ENCODE data around the gene MLEC. TPM values are rescaled to one million over a fixed set of nuclear protein-coding genes. Genes with fewer than 3 reads are reported as not detected.

MLEC gene
- total RNA-seq, 1 donor from 2014 or later = 150 TPM

GRCh38 chr12:120736404-120737331 lies 49.7 kb downstream of the MLEC start:
- no peaks in the 10 kb centered on the region for H3K27me3 Mint-ChIP-seq (ENCODE audit: insufficient read depth)
- no peaks in the 10 kb centered on the region for H3K9me3 Mint-ChIP-seq
- peaks cover 5% of the 10 kb centered on the region for H3K36me3 Mint-ChIP-seq (ENCODE audit: low read depth)
- peak overlapping the region; percentile 6 for H3K27ac Mint-ChIP-seq
- intact Hi-C loops (cut with micrococcal nuclease) = no loop called here
- H3K4me1 Mint-ChIP-seq (ENCODE audit: low read depth) = no peaks in the 10 kb centered on the region
- no peak overlapping the region for H3K4me3 Mint-ChIP-seq
- no peak for DNase-seq (ENCODE audit: low spot score)

- Mint-ChIP-seq H3K36me3 (ENCODE audit: low read depth) (peaks cover 5% of the 10 kb centered on the region), H3K9me3 (no peaks in the 10 kb centered on the region), H3K27ac (no peak overlapping the region), H3K4me1 (ENCODE audit: low read depth) (no peaks in the 10 kb centered on the region), H3K4me3 (no peak overlapping the region), H3K27me3 (ENCODE audit: insufficient read depth) (no peaks in the 10 kb centered on the region)
- DNase-seq (ENCODE audit: low spot score) = no peak
- intact Hi-C loops (cut with micrococcal nuclease) = no loop called here
Observed at GRCh38 chr12:120737557-120738251, 50.8 kb downstream of the MLEC start.

- DNase-seq (ENCODE audit: low spot score) = no peak
- Mint-ChIP-seq H3K9me3 (no peaks in the 10 kb centered on the region), H3K4me1 (ENCODE audit: low read depth) (no peaks in the 10 kb centered on the region), H3K4me3 (no peak overlapping the region), H3K27ac (no peak overlapping the region), H3K27me3 (ENCODE audit: insufficient read depth) (no peaks in the 10 kb centered on the region), H3K36me3 (ENCODE audit: low read depth) (peaks cover 5% of the 10 kb centered on the region)
- intact Hi-C loops (cut with micrococcal nuclease) = no loop called here
Observed at GRCh38 chr12:120738252-120739030, 51.5 kb downstream of the MLEC start.

- intact Hi-C loops (cut with micrococcal nuclease) = no loop called here
- H3K36me3 Mint-ChIP-seq (ENCODE audit: low read depth) = peaks cover 2% of the 10 kb centered on the region
- no peak overlapping the region for H3K4me3 Mint-ChIP-seq
- H3K9me3 Mint-ChIP-seq = no peaks in the 10 kb centered on the region
- no peak for DNase-seq (ENCODE audit: low spot score)
- no peaks in the 10 kb centered on the region for H3K4me1 Mint-ChIP-seq (ENCODE audit: low read depth)
- H3K27ac Mint-ChIP-seq = no peak overlapping the region
- no peaks in the 10 kb centered on the region for H3K27me3 Mint-ChIP-seq (ENCODE audit: insufficient read depth)
Observed at GRCh38 chr12:120739031-120739762, 52.2 kb downstream of the MLEC start.

- H3K27me3 Mint-ChIP-seq (ENCODE audit: insufficient read depth) = no peaks in the 10 kb centered on the region
- H3K9me3 Mint-ChIP-seq = no peaks in the 10 kb centered on the region
- intact Hi-C loops (cut with micrococcal nuclease) = no loop called here
- no peak for DNase-seq (ENCODE audit: low spot score)
- no peak overlapping the region for H3K27ac Mint-ChIP-seq
- no peaks in the 10 kb centered on the region for H3K36me3 Mint-ChIP-seq (ENCODE audit: low read depth)
- H3K4me3 Mint-ChIP-seq = no peak overlapping the region
- no peaks in the 10 kb centered on the region for H3K4me1 Mint-ChIP-seq (ENCODE audit: low read depth)
Observed at GRCh38 chr12:120739821-120740613, 53.1 kb downstream of the MLEC start.

GRCh38 chr12:120740871-120741270 lies 53.9 kb downstream of the MLEC start:
- Mint-ChIP-seq H3K27ac (no peak overlapping the region), H3K4me3 (no peak overlapping the region), H3K36me3 (ENCODE audit: low read depth) (no peaks in the 10 kb centered on the region), H3K4me1 (ENCODE audit: low read depth) (no peaks in the 10 kb centered on the region), H3K9me3 (no peaks in the 10 kb centered on the region), H3K27me3 (ENCODE audit: insufficient read depth) (no peaks in the 10 kb centered on the region)
- DNase-seq (ENCODE audit: low spot score) = no peak
- intact Hi-C loops (cut with micrococcal nuclease) = no loop called here

- H3K27ac Mint-ChIP-seq = no peak overlapping the region
- no peak for DNase-seq (ENCODE audit: low spot score)
- intact Hi-C loops (cut with micrococcal nuclease) = no loop called here
- no peaks in the 10 kb centered on the region for H3K36me3 Mint-ChIP-seq (ENCODE audit: low read depth)
- H3K4me3 Mint-ChIP-seq = no peak overlapping the region
- no peaks in the 10 kb centered on the region for H3K9me3 Mint-ChIP-seq
- H3K4me1 Mint-ChIP-seq (ENCODE audit: low read depth) = no peaks in the 10 kb centered on the region
- no peaks in the 10 kb centered on the region for H3K27me3 Mint-ChIP-seq (ENCODE audit: insufficient read depth)
Observed at GRCh38 chr12:120741476-120742421, 54.8 kb downstream of the MLEC start.

GRCh38 chr12:120744922-120745493 lies 58.1 kb downstream of the MLEC start:
- no peak overlapping the region for H3K27ac Mint-ChIP-seq

GRCh38 chr12:120748242-120748641 lies 61.3 kb downstream of the MLEC start:
- H3K4me3 Mint-ChIP-seq = no peak overlapping the region
- H3K36me3 Mint-ChIP-seq (ENCODE audit: low read depth) = no peaks in the 10 kb centered on the region
- no peak overlapping the region for H3K27ac Mint-ChIP-seq
- intact Hi-C loops (cut with micrococcal nuclease) = no loop called here
- no peak for DNase-seq (ENCODE audit: low spot score)
- no peaks in the 10 kb centered on the region for H3K9me3 Mint-ChIP-seq
- no peaks in the 10 kb centered on the region for H3K4me1 Mint-ChIP-seq (ENCODE audit: low read depth)
- H3K27me3 Mint-ChIP-seq (ENCODE audit: insufficient read depth) = no peaks in the 10 kb centered on the region

More at GRCh38 chr12:120744922-120745493, 58.1 kb downstream of the MLEC start:
- no peaks in the 10 kb centered on the region for H3K4me1 Mint-ChIP-seq (ENCODE audit: low read depth)
- intact Hi-C loops (cut with micrococcal nuclease) = no loop called here
- no peaks in the 10 kb centered on the region for H3K9me3 Mint-ChIP-seq
- no peak overlapping the region for H3K4me3 Mint-ChIP-seq
- DNase-seq (ENCODE audit: low spot score) = no peak
- no peaks in the 10 kb centered on the region for H3K36me3 Mint-ChIP-seq (ENCODE audit: low read depth)
- H3K27me3 Mint-ChIP-seq (ENCODE audit: insufficient read depth) = no peaks in the 10 kb centered on the region

- peaks cover 4% of the 10 kb centered on the region for H3K9me3 Mint-ChIP-seq
- no peak overlapping the region for H3K4me3 Mint-ChIP-seq
- H3K27me3 Mint-ChIP-seq (ENCODE audit: insufficient read depth) = no peaks in the 10 kb centered on the region
- H3K27ac Mint-ChIP-seq = no peak overlapping the region
- H3K4me1 Mint-ChIP-seq (ENCODE audit: low read depth) = peaks cover 5% of the 10 kb centered on the region
- intact Hi-C loops (cut with micrococcal nuclease) = no loop called here
- no peak for DNase-seq (ENCODE audit: low spot score)
- peaks cover 2% of the 10 kb centered on the region for H3K36me3 Mint-ChIP-seq (ENCODE audit: low read depth)
Observed at GRCh38 chr12:120749256-120749655, 62.3 kb downstream of the MLEC start.

GRCh38 chr12:120750806-120751205 lies 63.9 kb downstream of the MLEC start:
- intact Hi-C loops (cut with micrococcal nuclease) = no loop called here

More at GRCh38 chr12:120750806-120751205, 63.9 kb downstream of the MLEC start:
- H3K36me3 Mint-ChIP-seq (ENCODE audit: low read depth) = peaks cover 2% of the 10 kb centered on the region
- no peaks in the 10 kb centered on the region for H3K27me3 Mint-ChIP-seq (ENCODE audit: insufficient read depth)
- peaks cover 13% of the 10 kb centered on the region for H3K9me3 Mint-ChIP-seq
- DNase-seq (ENCODE audit: low spot score) = no peak
- H3K4me3 Mint-ChIP-seq = no peak overlapping the region
- H3K27ac Mint-ChIP-seq = no peak overlapping the region
- peaks cover 5% of the 10 kb centered on the region for H3K4me1 Mint-ChIP-seq (ENCODE audit: low read depth)

Data from activated T-helper 1 cell treated with anti-CD3 and anti-CD28 coated beads, Interleukin-12 subunit alpha, Interleukin-12 subunit beta, Interleukin-2, Interleukin-4 antibody, amounts not matched to agents 30 ng/mL and 10 ng/mL and 1 ng/mL, durations not matched to agents 14 hours and 24 hours and 36 hours (primary cell).